Erythroblast (primary cell): ENCODE data around the gene CYB561D1.

Source experiments
- DNase-seq, 2 experiments: peaks; one replicate each; lab custom pipeline; 2025; lab: John Stamatoyannopoulos, UW
- GATA1 ChIP-seq: IDR thresholded peaks from 2 replicates; pipeline ENCODE4 v1.6.1; 2011; ENCODE audit warnings: low read depth, mild to moderate bottlenecking, control low read depth, low read length, moderate library complexity
- POLR2A ChIP-seq: IDR thresholded peaks from 2 replicates; pipeline ENCODE4 v1.6.1; 2011; ENCODE audit warnings: mild to moderate bottlenecking, low read length

CYB561D1 gene

GRCh38 chr1:109474697-109475096 lies 19.2 kb upstream of the CYB561D1 start:
- no peak for TF ChIP-seq GATA1
- TF ChIP-seq POLR2A = no peak
- no peak for DNase-seq

GRCh38 chr1:109475261-109475660 lies 18.6 kb upstream of the CYB561D1 start:
- TF ChIP-seq GATA1 = no peak
- no peak for TF ChIP-seq POLR2A
- no peak for DNase-seq

GRCh38 chr1:109476825-109477224 lies 17.1 kb upstream of the CYB561D1 start:
- DNase-seq = no peak
- TF ChIP-seq POLR2A (no peak), GATA1 (no peak)

- TF ChIP-seq POLR2A (no peak), GATA1 (no peak)
- no peak for DNase-seq
Measured at GRCh38 chr1:109477821-109478220, 16.1 kb upstream of the CYB561D1 start.

- TF ChIP-seq GATA1 (no peak), POLR2A (no peak)
- peak in 1 of 2 experiments; percentile 16 for DNase-seq
Measured at GRCh38 chr1:109478806-109479205, 15.1 kb upstream of the CYB561D1 start.

- DNase-seq = no peak
- no peak for TF ChIP-seq GATA1
- TF ChIP-seq POLR2A = no peak
Measured at GRCh38 chr1:109479311-109479710, 14.6 kb upstream of the CYB561D1 start.

- no peak for DNase-seq
- TF ChIP-seq GATA1 (no peak), POLR2A (no peak)
Measured at GRCh38 chr1:109479901-109480300, 14.0 kb upstream of the CYB561D1 start.

GRCh38 chr1:109481646-109482045 lies 12.2 kb upstream of the CYB561D1 start:
- no peak for DNase-seq
- TF ChIP-seq POLR2A (no peak), GATA1 (no peak)

GRCh38 chr1:109482242-109482641 lies 11.7 kb upstream of the CYB561D1 start:
- DNase-seq = no peak
- TF ChIP-seq GATA1 = no peak
- no peak for TF ChIP-seq POLR2A

- TF ChIP-seq POLR2A (no peak), GATA1 (no peak)
- DNase-seq = no peak
Measured at GRCh38 chr1:109482791-109483671, 10.9 kb upstream of the CYB561D1 start.

- DNase-seq = peak; percentile 91 to 94
- TF ChIP-seq POLR2A (peak; percentile 83), GATA1 (no peak)
Measured at GRCh38 chr1:109483672-109484518, 10.0 kb upstream of the CYB561D1 start, which contains the start of gene ATXN7L2. ATXN7L2 (plus strand) TSS chr1:109483905; CDS start chr1:109483954, 49 bp downstream.

- DNase-seq = peak in 1 of 2 experiments; percentile 38
- TF ChIP-seq POLR2A (no peak), GATA1 (no peak)
Measured at GRCh38 chr1:109484519-109484975, 9.3 kb upstream of the CYB561D1 start.

- no peak for DNase-seq
- TF ChIP-seq POLR2A = no peak
- TF ChIP-seq GATA1 = no peak
Measured at GRCh38 chr1:109485001-109485400, 8.9 kb upstream of the CYB561D1 start.
